HG02798 (cell line): ENCODE data around the gene ZNF587.
A peak's percentile ranks its signal among the peaks of the same experiment; 100 is the strongest.
"Not testable (repeated sequence)": the region's sequence is repeated elsewhere in the genome, so short reads cannot be mapped to it uniquely, and the experiment has no call there.

Experiments used
- ATAC-seq: cut with Tn5 transposase; IDR thresholded peaks from one replicate; pipeline ENCODE4 v1.9.1; 2021; ENCODE audit warnings: mild to moderate bottlenecking; ENCODE audit not compliant: unreplicated experiment, poor library complexity

Gene ZNF587

DNA sequence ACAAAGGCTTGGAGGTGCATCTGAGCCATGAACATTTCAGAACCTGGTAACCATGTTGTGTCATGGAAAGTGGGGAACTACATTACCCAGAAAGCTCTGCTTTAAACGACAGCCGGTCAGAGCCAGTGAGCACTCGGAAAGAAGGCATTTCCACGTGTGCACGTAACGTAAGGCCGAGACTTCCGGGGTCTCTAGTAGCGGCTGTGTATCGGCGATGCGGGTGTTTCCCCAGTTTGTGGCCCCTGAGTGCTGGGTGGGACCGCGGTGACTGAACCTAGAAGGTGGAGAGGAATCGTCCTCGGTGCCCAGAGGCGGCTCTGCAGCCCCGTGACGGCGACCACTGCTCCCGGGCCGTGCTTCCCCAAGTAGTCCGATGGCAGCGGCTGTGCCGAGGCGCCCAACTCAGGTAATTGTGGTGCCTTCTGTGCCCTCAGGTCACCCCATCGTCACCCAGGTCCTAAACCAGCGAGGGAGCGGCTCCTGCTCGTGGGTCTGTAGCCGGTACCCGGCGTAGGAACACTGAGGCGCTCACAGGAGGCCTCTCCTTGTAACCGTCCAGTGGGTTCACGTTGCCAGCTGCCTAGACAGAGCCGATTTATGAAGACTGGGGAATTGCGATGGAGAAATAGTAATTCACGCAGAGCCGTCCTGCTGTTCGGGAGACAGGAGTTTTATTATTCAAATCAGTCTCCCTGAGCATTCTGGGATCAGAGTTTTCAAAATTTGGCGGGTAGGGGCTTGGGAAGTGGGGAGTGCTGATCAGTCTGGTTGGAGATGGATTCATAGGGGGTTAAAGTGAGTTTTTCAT is at the start of gene ZNF587:
Gene ZNF587, plus strand, starts transcription at position 194 of the 808 bp plus-strand sequence. Its CDS starts 180 bp downstream, at position 374.
- peak; percentile 97 for ATAC-seq

DNA sequence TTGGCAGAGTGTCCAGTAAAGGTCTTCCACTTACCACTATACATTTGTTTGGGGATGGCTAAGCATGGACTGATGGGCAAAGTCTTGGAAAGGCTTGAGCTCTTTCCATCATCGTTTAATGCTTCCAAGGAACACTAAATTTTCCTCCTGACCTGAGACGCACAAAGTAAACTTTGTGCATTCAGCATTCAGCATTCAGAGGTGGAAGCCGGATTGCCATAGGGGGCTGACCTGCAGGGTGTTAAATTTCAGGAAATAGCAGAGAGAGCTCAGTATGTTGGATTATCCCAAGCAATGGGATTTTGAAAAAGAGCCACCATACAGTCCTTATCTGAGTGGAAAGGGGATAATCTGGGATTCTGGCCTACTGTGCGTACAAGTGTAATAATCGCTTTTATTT is 49.0 kb upstream of the ZNF587 start:
- no peak for ATAC-seq

GRCh38 chr19:57802269-57802668 is 47.4 kb upstream of the ZNF587 start:
- ATAC-seq: no peak

DNA sequence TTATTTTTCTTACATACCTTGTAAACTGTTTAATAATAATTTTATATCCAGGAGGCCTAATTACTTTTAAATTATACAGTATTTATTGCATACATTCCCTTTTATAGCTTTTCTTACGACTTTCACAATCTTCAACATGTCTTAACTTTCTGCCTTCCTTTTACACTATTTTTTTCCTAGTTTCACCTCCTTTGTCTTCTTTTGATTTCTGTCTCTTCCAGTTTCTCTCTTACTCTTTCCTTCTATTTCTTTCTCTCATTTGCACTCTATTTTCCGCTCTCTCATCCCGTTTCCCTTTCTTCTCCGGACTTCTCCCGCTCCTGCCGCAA is 46.4 kb upstream of the ZNF587 start:
- ATAC-seq: no peak

DNA sequence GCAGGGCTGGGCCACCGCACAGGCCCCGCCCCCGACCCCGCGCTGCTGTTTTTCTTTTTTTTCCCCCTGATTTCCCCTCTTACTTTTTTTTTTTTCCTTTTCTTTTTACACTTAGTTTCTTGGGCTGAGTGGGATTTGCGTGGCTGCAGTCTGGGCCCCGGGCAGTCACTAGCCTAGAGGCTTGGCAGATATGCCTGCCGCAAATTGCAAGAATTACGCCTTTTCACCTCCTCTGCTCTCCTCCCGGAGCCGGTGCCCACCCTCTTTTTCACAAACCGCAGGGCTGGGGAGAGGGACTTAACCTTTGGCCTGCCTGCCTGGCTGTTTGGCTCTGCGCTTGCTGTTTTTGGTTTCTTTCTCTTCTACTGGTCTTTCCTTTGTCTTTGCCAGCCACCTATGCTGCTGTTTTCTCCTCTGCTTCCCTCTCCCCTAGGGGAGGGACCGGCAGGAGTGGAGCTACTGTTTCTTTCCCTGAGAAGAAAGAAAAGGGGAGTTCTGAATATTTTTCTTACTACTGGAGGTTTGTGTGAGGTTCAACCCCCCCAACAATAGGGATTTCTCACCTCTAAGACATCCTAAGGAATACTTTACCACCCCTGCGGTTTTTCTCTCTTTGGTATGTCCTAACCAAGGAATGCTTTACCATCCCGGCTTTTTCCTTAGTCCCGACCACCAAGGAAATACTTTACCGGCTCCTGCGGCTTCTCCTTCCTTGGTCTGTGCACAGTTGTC is 45.9 kb upstream of the ZNF587 start:
- ATAC-seq: no peak

GRCh38 chr19:57807541-57807940 is 42.1 kb upstream of the ZNF587 start:
- ATAC-seq: no peak

GRCh38 chr19:57810410-57811295 is 39.0 kb upstream of the ZNF587 start:
- ATAC-seq: not testable (repeated sequence)

GRCh38 chr19:57812226-57812625 is 37.4 kb upstream of the ZNF587 start:
- ATAC-seq: no peak

DNA sequence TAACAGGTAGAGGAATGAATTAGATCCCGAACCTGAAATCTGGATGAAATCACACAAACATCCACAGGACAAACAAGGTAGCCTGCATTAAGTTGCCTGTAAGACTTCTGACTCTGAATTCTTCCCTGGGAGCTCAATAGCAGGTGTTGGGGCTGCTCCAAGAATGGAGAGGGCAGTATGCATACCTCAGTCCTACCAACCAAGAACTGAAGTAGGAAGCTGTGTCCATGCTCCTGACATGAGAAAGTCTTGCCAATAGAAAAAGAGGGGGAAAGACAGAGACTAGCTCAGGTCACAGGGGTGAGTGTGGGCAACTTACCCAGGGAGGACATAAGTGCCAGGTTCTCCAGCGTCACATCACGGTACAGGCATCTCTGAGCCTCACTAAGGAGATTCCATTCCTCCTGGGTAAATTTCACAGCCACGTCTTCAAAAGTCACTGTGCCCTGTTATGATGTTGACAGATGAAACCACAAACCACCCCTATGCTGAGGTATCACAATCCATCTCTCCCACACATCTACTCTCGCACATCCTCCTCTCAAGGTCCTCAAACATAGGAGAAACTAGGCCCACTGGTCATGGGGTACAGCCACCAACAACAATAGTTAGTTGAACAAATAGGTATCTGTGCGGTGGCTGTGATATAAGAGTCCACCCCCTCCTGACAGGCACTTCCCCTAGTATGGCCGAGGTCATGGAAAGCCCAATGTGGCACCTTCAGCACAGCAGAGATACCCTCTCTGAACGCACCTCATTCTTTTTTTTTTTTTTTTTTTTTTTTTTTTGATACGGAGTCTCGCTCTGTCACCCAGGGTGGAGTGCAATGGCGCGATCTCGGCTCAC is 36.5 kb upstream of the ZNF587 start:
- not testable (repeated sequence) for ATAC-seq

GRCh38 chr19:57813919-57814504 is 35.6 kb upstream of the ZNF587 start:
- ATAC-seq: no peak

- ATAC-seq: peak; percentile 80
These were observed 35.0 kb upstream of the ZNF587 start, which contains the start of gene ZNF552 for GRCh38 chr19:57814505-57815246. TSS of gene ZNF552 (minus strand) at chr19:57814913. CDS start at chr19:57814743, 170 bp downstream.

DNA sequence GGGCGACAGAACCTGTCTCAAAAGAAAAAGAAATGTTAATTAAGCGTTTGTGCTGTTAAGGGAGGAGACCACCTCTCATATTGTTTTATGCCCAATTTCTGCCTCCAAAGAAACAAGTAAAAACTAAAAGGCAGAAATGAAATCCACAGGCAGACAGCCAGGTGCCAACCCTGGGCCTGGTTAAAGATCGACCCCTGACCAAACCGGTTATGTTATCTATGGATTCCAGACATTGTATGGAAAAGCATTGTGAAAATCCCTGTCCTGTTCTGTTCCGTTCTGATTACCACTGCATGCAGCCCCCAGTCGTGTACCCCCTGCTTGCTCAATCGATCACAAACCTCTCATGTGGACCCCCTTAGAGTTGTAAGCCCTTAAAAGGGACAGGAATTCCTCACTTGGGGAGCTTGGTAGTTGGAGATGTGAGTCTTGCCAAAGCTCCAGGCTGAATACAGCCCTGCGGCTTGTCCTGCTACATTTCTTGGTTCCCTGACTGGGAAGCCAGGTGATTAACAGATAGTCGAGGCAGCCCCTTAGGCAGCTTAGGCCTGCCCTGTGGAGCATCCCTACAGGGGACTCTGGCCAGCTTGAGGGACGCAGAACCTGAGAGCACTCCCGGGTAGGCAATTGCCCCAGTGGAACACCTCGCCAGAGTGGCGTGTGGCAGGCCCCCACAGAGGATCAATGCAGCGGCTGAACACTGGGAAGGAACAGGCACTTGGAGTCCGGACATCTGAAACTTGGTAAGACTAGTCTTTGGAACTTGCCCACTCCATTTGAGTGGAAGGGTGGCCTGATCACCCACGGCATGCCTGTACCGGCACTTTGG is 34.2 kb upstream of the ZNF587 start:
- no peak for ATAC-seq

- ATAC-seq: no peak
These were observed 33.0 kb upstream of the ZNF587 start for GRCh38 chr19:57816652-57817051.

DNA sequence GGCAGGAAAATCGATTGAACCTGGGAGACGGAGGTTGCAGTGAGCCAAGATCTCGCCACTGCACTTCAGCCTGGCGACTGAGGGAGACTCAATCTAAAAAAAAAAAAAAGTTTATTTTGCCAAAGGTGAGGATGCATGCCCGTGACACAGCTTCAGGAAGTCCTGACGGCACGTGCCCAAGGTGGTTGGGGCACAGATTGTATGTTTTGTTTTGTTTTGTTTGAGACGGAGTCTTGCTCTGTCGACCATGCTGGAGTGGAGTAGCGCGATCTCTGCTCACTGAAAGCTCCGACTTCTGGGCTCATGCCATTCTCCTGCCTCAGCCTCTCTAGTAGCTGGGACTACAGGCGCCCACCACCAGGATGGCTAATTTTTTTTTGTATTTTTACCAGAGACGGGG is 31.7 kb upstream of the ZNF587 start:
- ATAC-seq: no peak

GRCh38 chr19:57818378-57818777 is 31.3 kb upstream of the ZNF587 start:
- no peak for ATAC-seq

DNA sequence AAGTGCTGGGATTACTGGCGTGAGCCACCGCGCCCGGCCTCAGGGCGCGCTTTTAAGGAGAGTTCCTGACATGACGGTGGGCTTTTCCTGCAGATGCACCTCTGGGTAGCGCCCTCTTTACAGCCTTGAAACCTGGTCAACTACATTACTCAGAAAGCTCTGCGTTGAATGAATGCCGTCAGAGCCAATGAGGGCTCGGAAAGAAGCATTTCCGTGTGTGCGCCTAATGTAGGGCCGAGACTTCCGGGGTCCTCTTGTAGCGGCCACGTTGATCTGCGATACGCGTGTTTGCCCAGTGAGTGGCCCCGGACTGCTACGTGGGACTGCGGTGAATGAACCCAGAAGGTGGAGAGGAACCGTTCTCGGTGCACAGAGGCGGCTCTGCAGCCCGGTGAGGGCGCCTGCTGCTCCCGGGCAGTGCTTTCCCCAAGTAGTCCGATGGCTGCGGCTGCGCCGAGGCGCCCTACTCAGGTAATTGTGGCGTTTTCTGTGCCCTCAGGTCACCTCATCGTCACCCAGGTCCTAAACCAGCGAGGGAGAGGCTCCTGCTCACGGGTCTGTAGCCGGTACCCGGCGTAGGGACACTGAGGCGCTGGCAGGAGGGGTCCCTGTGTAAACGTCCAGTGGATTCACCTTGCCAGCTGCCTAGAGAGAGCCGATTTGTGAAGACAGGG is 30.0 kb upstream of the ZNF587 start:
- peak; percentile 88 for ATAC-seq

DNA sequence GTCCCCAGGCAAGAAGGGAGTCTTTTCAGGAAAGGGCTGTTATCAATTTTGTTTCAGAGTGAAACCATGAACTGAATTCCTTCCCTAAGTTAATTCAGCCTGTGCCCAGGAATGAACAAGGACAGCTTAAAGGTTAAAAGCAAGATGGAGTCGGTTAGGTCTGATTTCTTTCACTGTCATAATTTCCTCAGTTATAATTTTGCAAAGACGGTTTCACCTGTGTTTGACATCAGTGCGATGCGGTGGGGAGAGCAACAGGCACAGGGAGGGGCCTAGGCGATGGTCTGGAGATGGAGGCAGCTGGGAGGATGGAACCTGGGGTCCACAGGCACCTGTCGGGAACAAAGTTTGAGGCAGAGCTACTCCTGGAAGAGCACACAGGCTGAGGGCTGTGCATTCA is 29.1 kb upstream of the ZNF587 start:
- ATAC-seq: no peak
